ENCODE results near the gene FCMR. TPM values are rescaled to one million over a fixed set of nuclear protein-coding genes. Genes with fewer than 3 reads are reported as not detected.

Gene FCMR
- total and polyA plus RNA-seq, 9 of the 15 experiments (the other 6 are each of a cell fraction or from before 2014, with no cell fraction given): 0.11 to 0.82 (median 0.20) TPM; not detected in 5

DNA sequence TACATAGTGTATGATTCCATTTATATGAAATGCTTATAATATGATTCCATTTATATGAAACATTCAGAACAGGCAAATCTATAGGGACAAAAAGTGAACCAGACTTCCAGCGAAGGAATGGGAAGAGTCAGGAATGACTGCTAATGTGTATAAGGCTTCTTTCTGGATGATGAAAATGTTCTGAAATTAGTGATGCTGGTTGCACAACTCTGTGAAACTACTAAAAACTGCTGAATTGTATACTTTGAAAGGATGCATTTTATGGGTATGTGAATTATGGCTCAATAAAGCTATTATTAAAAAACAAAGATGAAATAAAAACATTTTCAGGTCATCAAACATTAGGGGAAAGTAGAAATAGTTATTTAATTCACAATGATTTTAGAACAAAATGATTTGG lies 38.6 kb downstream of the FCMR start:
- WGBS (ENCODE audit: insufficient coverage, low coverage, missing lambda C conversion rate): 4% methylated on average over 1 of the region's 1 CpG
- no peak for FAIRE-seq
- no peak overlapping the region for H3K9ac ChIP-seq (ENCODE audit: insufficient read depth in 1 of 2, low read depth in 2 of 2, low read length in 2 of 2)
- peaks cover 12 to 13% of the 10 kb centered on the region in 2 experiments; a peak in 4 of 5 replicates for H3K27me3 ChIP-seq (ENCODE audit: control insufficient read depth in 2 of 2, insufficient read depth in 2 of 2, low read length in 2 of 2)
- no peaks in the 10 kb centered on the region for H3K36me3 ChIP-seq (ENCODE audit: control insufficient read depth, insufficient read depth, low read length)
- BruUV-seq (replicated peaks): no TSS peak
- POLR2A ChIA-PET: interaction anchor here (0.7 to 1.5 kb wide), 3 partner anchors 10 to 55 kb away, joined by 3 to 6 read pairs (median 4); no protein-coding TSS in a partner anchor
- TF ChIP-seq CEBPG (CRISPR knock-in tag; IDR thresholded peaks at IDR 0.05) (no peak), CEBPG (tag; conservative IDR thresholded peaks at IDR 0.05 in 1 of 2, IDR thresholded peaks at IDR 0.05 in 1 of 2) (peak; percentile 54 to 86; a peak in 3 of 4 replicates), TRIM24 (IDR thresholded peaks at IDR 0.05) (peak in 1 of 2 experiments; percentile 38; a peak in 1 of 4 replicates)
- TF ChIP-seq, protein P1, sequence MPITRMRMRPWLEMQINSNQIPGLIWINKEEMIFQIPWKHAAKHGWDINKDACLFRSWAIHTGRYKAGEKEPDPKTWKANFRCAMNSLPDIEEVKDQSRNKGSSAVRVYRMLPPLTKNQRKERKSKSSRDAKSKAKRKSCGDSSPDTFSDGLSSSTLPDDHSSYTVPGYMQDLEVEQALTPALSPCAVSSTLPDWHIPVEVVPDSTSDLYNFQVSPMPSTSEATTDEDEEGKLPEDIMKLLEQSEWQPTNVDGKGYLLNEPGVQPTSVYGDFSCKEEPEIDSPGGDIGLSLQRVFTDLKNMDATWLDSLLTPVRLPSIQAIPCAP (CRISPR knock-in tag; IDR thresholded peaks at IDR 0.05; ENCODE audit: borderline replicate concordance): no peak
- intact Hi-C loops (cut with micrococcal nuclease) (no loop called here), in situ Hi-C loops (cut with MboI) (no loop called here)
- no peak for DNase-seq (ENCODE audit: extremely low read depth in 1 of 4, low spot score in 3 of 4)
- H3K79me2 ChIP-seq (ENCODE audit: control insufficient read depth, insufficient read depth, low read length): no peaks in the 10 kb centered on the region
- H2AFZ ChIP-seq (ENCODE audit: low read depth, low read length): no peak overlapping the region
- no peak overlapping the region for H3K27ac ChIP-seq (ENCODE audit: extremely low read depth, low read depth, low read length)
- H3K4me1 ChIP-seq (replicated peaks in 1 of 2; ENCODE audit: control insufficient read depth in 2 of 2, insufficient read depth in 2 of 2, low read length in 2 of 2): no peaks in the 10 kb centered on the region
- H3K4me2 ChIP-seq (ENCODE audit: insufficient read depth, low read length): no peak overlapping the region
- no peaks in the 10 kb centered on the region for H4K20me1 ChIP-seq (replicated peaks; ENCODE audit: control insufficient read depth, insufficient read depth, low read length)
- CTCF ChIA-PET (ENCODE audit: low intra/inter-chr PET ratio): no interaction called here
- ATAC-seq: no peak
- no peak overlapping the region for H3K4me3 ChIP-seq
- no peaks in the 10 kb centered on the region for H3K9me1 ChIP-seq (ENCODE audit: control insufficient read depth, insufficient read depth, low read length)
- H3K9me3 ChIP-seq (replicated peaks; ENCODE audit: control insufficient read depth, insufficient read depth, low read depth, low read length): no peaks in the 10 kb centered on the region

DNA sequence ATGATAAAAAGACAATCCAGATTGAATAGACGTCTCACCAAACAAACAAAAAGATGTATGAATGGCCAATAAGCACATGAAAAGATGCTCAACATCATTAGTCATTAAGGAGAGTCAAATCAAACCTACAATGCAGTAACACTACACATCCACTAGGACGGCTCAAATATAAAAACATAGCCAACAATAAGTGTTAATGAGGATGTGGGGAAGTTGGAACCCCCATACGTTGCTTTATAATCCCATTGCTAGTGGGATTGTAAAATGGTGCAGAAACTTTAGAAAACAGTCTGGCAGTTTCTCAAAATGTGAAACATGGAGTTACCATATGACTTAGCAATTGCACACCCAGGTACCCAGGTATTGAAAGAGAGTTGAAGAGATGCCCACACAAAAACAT lies 39.2 kb downstream of the FCMR start:
- WGBS (ENCODE audit: insufficient coverage, low coverage, missing lambda C conversion rate): 0% methylated on average over 3 of the region's 3 CpGs

More for the DNA sequence above, 39.2 kb downstream of the FCMR start:
- H3K4me1 ChIP-seq (replicated peaks in 1 of 2; ENCODE audit: control insufficient read depth in 2 of 2, insufficient read depth in 2 of 2, low read length in 2 of 2): no peaks in the 10 kb centered on the region
- H2AFZ ChIP-seq (ENCODE audit: low read depth, low read length): no peak overlapping the region
- H3K36me3 ChIP-seq (ENCODE audit: control insufficient read depth, insufficient read depth, low read length): no peaks in the 10 kb centered on the region
- no peak overlapping the region for H3K9ac ChIP-seq (ENCODE audit: insufficient read depth in 1 of 2, low read depth in 2 of 2, low read length in 2 of 2)
- no peaks in the 10 kb centered on the region for H4K20me1 ChIP-seq (replicated peaks; ENCODE audit: control insufficient read depth, insufficient read depth, low read length)
- in situ Hi-C loops (cut with MboI) (no loop called here), intact Hi-C loops (cut with micrococcal nuclease) (no loop called here)
- ATAC-seq (no peak), FAIRE-seq (no peak), DNase-seq (ENCODE audit: extremely low read depth in 1 of 4, low spot score in 3 of 4) (no peak)
- H3K27me3 ChIP-seq (ENCODE audit: control insufficient read depth in 2 of 2, insufficient read depth in 2 of 2, low read length in 2 of 2): peaks cover 10 to 12% of the 10 kb centered on the region in 2 experiments; a peak in 3 of 5 replicates
- POLR2A ChIA-PET: interaction anchor here (1.5 kb wide), 1 partner anchor 48 kb away, joined by 4 read pairs; no protein-coding TSS in a partner anchor
- no peak overlapping the region for H3K4me3 ChIP-seq
- H3K79me2 ChIP-seq (ENCODE audit: control insufficient read depth, insufficient read depth, low read length): no peaks in the 10 kb centered on the region
- no peak for TF ChIP-seq ZNF217 (CRISPR knock-in tag; IDR thresholded peaks at IDR 0.05)
- TF ChIP-seq, protein P2, sequence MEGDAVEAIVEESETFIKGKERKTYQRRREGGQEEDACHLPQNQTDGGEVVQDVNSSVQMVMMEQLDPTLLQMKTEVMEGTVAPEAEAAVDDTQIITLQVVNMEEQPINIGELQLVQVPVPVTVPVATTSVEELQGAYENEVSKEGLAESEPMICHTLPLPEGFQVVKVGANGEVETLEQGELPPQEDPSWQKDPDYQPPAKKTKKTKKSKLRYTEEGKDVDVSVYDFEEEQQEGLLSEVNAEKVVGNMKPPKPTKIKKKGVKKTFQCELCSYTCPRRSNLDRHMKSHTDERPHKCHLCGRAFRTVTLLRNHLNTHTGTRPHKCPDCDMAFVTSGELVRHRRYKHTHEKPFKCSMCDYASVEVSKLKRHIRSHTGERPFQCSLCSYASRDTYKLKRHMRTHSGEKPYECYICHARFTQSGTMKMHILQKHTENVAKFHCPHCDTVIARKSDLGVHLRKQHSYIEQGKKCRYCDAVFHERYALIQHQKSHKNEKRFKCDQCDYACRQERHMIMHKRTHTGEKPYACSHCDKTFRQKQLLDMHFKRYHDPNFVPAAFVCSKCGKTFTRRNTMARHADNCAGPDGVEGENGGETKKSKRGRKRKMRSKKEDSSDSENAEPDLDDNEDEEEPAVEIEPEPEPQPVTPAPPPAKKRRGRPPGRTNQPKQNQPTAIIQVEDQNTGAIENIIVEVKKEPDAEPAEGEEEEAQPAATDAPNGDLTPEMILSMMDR (IDR thresholded peaks at IDR 0.05 in 2 of 3, conservative IDR thresholded peaks at IDR 0.05 in 1 of 3; ENCODE audit: insufficient read depth in 2 of 3, low read depth in 1 of 3, low read length in 3 of 3): 0 out of 6 replicates have a peak, but pooled peaks of 1 of the 3 experiments have one; percentile 36
- H3K27ac ChIP-seq (ENCODE audit: extremely low read depth, low read depth, low read length): no peak overlapping the region
- H3K4me2 ChIP-seq (ENCODE audit: insufficient read depth, low read length): no peak overlapping the region
- CTCF ChIA-PET (ENCODE audit: low intra/inter-chr PET ratio): no interaction called here
- H3K9me3 ChIP-seq (replicated peaks; ENCODE audit: control insufficient read depth, insufficient read depth, low read depth, low read length): no peaks in the 10 kb centered on the region
- no peaks in the 10 kb centered on the region for H3K9me1 ChIP-seq (ENCODE audit: control insufficient read depth, insufficient read depth, low read length)
- BruUV-seq (replicated peaks): no TSS peak

Data from K562 (cell line).